HG03159 (cell line): Measurements from ENCODE around the gene HOXD8.

ENCODE experiments used
- ATAC-seq: cut with Tn5 transposase; IDR thresholded peaks from one replicate; pipeline ENCODE4 v1.9.1; 2021; ENCODE audit warnings: mild to moderate bottlenecking, moderate library complexity; ENCODE audit not compliant: unreplicated experiment

HOXD8 gene

DNA sequence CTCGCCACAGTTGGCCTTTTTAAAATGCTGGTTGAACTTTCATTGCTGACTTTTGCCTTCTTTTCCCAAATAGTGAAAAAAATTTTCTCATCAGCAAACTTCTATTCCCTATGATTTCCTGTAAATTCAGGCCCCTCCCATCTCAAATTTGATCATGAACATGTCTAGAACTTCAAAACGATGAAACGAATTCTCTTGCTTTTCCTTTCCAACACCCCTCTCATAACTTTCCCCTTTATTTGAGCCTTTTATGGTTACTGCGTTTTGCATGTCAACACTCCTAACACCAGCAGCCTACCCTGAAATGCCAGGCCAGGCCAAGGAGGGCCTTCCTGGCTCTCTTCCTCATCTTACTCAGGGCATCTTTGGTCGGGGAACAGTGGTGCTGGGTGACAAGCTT, 38.6 kb upstream of the HOXD8 start:
- ATAC-seq, result no peak

DNA sequence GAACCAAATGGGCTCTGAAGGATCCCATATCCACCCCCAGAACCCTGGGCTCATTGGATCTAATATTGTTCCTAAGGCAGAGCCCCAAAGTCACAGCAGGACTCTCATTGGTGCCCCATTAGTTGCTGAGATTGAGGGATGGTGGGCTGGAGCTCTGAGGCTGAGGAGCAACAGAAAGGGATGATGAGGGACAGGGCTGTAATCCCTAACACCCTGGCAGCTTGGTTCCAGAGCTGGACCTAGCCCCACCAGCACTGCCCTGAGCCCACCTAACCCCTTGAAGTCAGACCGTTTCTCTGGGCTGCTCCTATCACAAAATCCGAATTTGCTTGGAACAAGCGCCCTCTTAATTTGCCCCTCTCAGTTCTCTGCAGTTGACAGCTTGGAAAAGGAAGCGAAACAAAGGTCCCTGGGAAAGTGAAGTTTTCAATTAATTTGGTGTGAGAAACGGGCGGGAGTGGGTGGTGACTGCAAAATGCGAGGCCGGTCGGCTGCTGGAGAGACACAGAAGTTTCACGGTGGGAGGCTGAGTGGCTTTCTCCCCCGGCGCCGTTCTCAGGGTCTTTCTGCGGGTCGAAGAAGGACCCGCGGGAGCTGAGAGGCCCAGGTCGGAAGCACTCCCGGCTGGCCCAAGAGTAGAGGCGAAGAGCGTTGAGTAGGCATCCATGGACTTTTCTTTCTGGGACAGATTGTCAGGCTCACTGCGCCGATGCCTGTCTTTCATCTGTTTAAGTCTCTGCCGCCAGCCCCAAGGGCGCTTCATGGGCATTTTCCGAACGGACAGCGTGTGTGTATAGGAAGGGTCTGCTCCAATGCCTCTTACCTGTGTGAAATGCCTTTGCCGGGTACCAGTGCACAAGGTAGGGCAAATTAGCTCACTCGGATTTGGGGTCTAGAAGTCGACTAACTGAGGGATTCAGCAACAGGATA, 37.9 kb upstream of the HOXD8 start:
- ATAC-seq, result no peak

DNA sequence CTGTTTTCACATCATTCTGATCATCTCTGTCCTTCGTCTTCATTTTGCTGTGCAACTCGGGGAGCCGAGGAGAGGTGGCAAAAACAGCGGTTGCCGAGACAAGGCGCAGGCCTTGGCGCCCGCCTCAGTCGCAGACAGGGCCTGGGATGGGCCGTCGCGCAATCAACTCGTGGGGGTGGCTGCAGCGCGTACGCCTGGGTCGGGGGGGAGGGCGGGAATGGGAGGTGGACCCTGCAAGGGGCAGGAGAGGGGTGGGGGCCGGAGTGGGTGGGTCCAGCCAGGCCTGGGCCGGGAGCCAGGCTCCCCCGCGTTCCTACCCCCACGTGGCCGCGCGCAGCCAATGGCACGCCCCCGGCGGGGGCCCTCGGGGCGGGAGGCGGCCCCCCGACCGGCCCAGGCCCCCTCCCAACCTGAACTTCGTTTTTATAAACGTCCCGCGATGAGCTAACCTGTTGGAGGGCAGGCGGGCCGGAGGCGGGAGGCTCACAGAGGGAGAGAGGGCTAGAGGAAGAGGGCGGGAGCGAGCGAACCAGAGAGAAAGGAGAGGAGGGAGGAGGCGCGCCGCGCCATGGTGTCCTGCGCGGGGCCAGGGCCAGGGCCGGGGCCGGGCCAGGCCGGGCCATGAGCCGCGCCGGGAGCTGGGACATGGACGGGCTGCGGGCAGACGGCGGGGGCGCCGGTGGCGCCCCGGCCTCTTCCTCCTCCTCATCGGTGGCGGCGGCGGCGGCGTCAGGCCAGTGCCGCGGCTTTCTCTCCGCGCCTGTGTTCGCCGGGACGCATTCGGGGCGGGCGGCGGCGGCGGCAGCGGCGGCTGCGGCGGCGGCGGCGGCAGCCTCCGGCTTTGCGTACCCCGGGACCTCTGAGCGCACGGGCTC, 37.0 kb upstream of the HOXD8 start, which contains the start of gene HOXD13:
Gene HOXD13 (plus strand): TSS at position 452 of the 875 bp plus-strand sequence. CDS start 170 bp downstream, at position 622.
- no peak for ATAC-seq

DNA sequence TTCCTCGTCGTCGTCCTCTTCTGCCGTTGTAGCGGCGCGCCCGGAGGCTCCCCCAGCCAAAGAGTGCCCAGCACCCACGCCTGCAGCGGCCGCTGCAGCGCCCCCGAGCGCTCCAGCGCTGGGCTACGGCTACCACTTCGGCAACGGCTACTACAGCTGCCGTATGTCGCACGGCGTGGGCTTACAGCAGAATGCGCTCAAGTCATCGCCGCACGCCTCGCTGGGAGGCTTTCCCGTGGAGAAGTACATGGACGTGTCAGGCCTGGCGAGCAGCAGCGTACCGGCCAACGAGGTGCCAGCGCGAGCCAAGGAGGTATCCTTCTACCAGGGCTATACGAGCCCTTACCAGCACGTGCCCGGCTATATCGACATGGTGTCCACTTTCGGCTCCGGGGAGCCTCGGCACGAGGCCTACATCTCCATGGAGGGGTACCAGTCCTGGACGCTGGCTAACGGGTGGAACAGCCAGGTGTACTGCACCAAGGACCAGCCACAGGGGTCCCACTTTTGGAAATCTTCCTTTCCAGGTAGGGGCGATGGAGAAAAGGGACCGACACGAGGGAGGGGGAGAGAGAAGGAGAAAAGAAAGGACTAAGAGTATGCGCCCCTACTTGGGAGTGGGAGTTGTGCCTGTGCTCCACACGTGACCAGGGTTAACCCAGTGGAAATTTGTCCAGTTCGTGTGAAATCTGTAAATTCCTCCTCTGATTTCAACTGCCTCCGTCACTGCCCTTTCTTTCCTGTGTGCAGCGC, 36.2 kb upstream of the HOXD8 start:
- ATAC-seq, result no peak

DNA sequence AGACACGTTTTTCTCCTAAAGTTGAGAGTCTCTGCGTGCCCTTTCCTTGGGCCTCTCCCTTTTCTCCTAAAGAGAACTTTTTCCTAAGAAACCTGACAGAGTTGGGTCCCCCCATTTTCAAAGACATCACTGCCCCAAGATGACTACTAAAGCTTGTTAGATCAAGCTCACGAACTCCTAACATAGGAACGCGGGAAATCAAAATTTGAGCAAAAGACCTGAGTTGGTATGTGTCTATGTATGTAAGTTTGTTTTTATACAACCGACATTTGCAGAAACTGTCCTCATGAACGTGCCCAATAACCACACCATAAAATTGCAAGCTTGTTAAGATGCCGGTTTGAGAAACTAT, 35.6 kb upstream of the HOXD8 start:
- no peak for ATAC-seq

DNA sequence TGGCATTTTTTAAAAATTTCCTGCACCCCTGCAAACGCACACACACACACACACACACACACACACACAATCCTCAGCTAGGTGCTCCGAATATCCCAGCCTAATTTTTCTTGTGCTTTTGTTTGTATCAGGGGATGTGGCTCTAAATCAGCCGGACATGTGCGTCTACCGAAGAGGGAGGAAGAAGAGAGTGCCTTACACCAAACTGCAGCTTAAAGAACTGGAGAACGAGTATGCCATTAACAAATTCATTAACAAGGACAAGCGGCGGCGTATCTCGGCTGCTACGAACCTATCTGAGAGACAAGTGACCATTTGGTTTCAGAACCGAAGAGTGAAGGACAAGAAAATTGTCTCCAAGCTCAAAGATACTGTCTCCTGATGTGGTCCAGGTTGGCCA, 35.2 kb upstream of the HOXD8 start:
- ATAC-seq, result no peak

DNA sequence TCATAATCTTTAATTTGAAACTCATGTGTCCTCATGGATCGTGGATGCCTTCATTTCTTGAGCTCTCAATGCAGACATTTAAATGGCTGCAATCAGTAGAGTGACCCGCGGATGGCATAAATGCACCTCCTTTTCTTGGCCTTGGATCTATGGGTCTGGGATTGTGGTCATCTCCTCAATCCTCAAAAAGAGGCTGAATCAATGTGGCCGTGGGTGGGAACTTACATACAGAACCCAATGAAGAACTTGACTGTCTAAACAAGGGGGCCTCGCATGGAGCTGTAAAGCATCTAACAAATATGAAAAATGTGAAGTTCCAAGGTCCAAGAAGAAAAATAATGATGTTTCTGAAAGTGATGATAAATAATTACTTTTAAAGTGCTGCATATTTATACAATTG, 34.1 kb upstream of the HOXD8 start:
- ATAC-seq, result no peak

DNA sequence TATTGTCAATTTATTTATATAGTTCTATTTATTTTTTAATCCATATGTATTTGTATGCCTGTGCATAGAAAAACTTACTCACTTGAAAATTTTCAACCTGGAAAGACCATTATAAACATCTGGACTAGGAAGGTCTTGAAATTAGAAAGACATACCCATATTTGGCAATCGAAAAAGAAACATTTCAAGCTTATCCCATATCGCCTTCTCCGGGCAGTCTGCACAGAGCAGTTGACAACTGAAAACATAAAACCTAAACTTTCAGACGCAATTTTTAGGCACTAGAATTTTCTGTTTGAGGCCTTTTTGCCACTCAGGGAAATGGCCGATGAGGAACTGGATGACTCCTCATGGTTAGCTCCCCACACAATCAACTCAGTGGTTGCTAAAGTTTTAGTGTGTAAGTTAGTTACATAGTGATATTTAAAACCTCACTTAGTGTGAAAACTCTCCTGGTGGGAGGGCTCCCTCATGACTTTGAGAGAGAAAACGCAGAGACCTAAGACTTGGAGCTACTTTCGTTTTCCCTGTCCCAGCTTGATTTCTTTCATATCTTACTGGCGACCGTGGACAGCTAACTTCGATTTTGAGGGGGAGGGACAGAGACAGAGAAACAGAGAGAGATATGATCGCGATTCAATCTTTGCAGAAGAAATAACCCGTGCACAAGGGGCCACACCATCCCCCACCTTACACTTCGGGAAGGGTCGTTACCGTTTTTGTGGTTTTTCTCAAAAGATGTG, 33.1 kb upstream of the HOXD8 start:
- ATAC-seq, result no peak

DNA sequence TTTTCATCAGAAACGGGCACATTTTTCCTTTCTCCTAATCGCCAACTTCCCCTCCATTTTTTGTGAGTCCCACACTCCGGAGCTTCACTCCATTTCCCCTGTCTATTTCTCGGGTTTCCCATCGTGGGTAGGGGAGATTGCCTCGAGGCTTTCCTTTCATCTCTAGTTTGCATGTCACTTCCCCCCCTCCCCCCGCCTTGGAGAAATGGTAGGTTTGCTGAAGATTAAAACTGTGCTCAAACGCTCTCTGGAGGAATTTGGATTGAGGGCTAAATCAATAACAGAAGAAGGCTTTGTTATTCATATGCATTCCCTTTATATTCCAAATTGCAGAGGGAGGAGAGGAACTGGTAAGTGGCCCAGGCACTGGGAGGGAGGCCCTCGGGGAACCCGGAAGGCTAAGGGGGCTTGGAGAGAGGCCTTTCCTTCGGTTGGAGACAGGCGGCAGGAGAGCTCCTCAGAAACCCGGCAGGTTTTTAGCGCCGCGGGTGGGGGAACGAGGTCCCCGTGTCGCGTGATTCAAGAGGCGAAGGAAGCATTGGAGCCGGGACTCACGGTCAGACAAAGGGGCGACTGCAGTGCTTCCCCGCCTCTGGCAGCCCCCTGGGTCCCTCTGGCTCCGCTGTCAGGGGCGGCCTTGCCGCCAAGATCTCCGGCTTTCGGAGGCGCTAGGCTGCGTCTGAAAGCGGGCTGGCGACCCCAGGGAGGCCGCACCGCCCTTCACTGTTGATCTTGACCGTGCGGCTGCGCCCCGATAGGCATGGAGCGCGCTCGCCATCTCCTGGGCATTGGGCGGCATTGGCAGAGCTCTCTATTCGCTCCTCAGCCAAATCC, 32.3 kb upstream of the HOXD8 start:
- peak; percentile 82 for ATAC-seq

DNA sequence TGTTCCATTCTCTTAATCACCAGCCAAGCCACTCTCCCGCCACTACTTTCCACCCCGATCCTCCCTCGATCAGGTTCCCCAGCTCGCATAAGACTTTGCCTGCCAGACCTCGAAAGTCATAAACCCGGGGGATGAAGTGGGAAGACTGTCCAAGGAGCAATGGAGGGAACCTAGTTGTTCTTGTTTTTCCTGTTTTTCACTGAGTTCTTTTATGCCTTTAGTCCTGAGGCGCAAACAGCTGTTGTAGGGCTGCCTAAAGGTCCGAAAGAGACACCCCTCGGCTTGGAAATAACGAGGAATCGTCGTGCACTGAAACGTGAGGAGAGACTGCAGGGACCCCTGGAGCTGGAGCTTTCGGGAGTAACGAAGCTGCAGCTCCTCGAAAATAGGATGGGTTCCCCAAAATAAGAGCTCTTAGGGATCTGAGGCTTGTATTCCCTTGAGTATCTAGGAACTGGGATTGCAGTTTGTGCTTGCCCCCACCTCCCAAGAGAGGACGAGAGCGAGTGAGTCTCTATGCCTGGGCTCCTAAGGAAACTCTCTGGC, 31.6 kb upstream of the HOXD8 start:
- no peak for ATAC-seq

DNA sequence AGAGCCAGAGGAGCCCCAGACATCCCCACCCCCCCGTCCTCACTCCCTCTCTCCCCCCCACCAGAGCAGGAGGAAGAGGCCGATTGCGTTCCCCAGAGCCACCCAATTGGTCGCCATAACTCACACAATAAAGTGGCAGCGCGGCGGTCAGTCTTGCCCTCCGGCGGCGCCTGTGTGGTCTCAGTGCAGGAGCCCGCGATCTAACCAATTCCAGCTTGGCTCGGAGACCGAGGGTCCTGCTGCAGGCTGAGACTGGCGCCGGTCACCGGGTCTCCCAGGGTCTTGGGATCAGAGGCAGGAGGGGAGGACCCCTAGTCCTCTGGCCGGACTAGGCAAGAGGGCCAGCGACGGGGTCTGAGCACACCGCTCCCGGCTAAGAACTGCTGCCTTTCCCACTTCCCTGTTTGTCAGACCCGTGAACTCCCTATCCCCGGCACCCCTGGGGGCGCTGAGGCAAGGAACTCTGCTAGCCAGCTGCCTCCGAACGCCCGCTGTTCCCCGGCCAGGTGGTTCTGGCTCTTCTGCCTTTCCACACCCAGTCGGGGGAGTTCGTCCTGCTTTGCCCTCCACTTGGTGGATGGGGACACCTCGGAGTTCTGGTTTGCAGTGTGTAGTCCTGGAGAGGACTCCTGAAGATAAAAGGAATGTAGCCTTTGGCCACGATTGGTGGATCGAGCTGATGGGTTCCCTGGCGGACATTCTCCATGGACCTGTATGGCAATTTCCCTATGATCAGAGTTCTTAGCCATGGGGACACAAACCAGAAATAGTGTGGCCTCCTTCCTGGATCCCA, 30.9 kb upstream of the HOXD8 start:
- ATAC-seq, result no peak

DNA sequence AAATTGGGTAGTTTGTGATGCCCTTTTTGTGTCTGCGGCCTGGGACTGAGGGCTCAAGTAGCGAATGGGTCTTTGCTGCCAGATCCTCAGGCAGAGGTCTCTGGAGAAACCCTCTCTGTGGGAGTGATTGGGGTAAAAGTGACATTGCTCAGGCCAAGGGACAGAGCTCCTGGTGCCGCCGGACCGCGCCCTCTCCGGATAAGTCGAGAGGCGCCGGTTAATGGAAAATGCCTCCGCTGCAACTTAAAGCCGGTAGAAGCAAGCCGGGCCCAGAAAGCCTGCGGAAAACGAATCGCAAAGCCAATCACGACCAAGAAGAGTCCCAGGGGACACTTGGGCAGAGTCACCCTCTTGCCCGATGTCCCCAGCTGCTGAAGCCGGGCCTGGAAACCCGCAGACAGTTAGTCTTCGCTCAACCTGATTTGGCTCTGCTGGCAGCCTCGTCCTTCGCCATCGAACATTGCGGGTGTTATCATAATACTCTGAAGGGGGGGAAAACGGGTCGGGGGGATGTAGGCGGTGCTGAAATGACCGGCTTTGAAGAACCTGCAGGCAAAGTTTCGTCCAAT, 30.3 kb upstream of the HOXD8 start:
- no peak for ATAC-seq

DNA sequence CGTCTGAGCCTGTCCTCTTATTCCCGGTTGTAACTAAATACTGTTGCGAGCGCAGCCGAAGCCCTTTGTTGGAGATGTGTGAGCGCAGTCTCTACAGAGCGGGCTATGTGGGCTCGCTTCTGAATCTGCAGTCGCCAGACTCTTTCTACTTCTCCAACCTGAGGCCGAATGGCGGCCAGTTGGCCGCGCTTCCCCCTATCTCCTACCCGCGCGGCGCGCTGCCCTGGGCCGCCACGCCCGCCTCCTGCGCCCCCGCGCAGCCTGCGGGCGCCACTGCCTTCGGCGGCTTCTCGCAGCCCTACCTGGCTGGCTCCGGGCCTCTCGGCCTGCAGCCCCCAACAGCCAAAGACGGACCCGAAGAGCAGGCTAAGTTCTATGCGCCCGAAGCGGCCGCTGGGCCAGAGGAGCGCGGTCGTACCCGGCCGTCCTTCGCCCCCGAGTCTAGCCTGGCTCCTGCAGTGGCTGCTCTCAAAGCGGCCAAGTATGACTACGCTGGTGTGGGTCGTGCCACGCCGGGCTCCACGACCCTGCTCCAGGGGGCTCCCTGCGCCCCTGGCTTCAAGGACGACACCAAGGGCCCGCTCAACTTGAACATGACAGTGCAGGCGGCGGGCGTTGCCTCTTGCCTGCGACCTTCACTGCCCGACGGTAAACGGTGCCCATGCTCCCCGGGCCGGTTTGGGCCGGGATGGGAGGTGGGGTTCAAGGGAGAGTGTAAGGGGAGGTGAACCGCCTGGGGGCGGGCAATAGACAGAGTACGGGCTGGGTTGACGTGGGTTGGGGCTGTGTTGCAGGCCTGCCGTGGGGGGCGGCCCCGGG, 29.6 kb upstream of the HOXD8 start, which contains the start of gene HOXD12:
Gene HOXD12 (plus strand): TSS at position 68 of the 819 bp plus-strand sequence. CDS start 7 bp downstream, at position 75.
- no peak for ATAC-seq

DNA sequence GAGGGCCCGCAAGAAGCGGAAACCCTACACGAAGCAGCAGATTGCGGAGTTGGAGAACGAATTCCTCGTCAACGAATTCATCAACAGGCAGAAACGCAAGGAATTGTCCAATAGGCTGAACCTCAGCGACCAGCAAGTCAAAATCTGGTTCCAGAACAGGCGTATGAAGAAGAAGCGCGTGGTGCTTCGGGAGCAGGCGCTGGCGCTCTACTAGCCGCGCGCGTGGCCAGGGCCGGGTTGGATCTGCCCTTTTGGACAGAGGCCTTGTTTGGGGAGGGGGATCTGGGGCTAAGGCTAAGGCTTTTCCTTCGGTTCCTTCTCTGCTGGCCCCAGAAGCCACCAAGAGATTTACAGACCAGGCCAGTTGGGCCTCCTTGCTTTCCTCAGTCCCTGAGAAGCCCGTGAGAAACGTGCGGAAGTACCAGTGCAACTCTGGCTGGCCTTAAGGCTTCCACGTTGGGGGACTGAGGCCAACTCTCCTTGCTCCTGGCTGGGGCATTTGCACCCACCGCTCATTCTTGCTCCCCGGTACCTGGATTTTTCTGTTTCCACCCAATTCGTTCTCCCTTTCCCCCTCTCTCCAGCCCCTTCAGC, 28.9 kb upstream of the HOXD8 start:
- ATAC-seq, result no peak

DNA sequence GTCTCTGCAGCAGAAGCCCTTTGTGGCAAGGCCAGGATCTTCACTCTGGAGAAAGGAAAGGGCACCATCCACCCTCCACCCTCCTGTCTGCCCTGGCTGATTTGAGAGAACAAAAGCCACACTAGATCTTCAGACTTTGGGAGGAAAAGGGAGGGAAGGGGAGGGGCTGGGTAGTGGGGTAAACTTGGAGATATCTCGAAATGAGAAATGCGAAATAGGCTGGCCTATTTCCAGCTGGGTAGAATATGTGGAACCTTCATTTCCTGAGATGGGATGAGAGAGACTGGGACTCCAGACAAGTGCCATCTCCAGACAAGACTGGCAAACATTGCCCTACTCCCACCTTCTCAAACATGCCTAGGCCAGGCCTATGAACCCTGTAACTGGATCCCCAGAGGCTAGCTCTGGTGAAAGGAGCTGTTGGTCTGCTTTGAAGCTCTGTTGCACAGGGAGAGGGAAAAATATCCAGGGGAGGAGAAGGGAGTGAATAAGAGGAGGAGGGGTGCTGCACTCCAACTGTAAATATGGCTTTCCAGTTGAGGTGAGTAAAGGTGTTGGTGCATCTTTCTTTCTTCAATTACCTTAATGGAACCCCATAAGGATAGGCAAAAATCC, 28.2 kb upstream of the HOXD8 start:
- no peak for ATAC-seq

DNA sequence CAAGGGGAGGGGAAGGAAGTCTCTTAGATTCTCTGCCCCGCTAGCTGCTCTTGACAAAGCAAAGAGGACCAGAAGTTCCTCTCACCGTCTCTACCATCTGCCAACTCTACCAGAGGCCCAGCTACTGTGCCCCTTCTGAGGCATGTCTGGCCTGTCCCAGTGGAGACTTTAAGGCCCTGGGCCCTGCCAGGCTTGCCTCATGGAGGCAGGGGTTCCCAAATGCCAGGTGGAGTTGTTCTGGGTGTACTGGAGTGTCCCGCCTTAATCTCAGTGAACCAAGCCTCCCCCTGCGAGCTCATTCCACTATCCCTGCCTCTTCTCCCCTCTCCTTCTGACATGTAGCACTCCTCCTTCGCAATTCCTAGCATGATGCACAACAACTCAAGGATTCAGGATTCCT, 27.7 kb upstream of the HOXD8 start:
- no peak for ATAC-seq
